ENCODE results near the gene NFE2L1. TPM values are rescaled to one million over a fixed set of nuclear protein-coding genes. Genes with fewer than 3 reads are reported as not detected.

Gene NFE2L1
- total RNA-seq, 2 donors from 2014 or later, result 87.8 to 244 TPM

GRCh38 chr17:48038687-48039086 is 9.5 kb upstream of the NFE2L1 start:
- H3K36me3 ChIP-seq, result no peaks in the 10 kb centered on the region
- no peak for DNase-seq (ENCODE audit: low spot score)
- intact Hi-C loops (cut with DNase I), result no loop called here
- H3K27me3 ChIP-seq (replicated peaks; ENCODE audit: insufficient read depth), result no peaks in the 10 kb centered on the region
- H3K4me1 ChIP-seq (replicated peaks), result no peaks in the 10 kb centered on the region
- TF ChIP-seq POLR2A (IDR thresholded peaks at IDR 0.05) (no peak), CTCF (IDR thresholded peaks at IDR 0.05) (no peak), POLR2AphosphoS5 (IDR thresholded peaks at IDR 0.05) (no peak)
- H3K9me3 ChIP-seq, result no peaks in the 10 kb centered on the region
- WGBS, result 83% methylated on average over 2 of the region's 2 CpGs
- H3K27ac ChIP-seq, result no peak overlapping the region
- H3K4me3 ChIP-seq, result no peak overlapping the region

GRCh38 chr17:48043176-48043575 is 5.0 kb upstream of the NFE2L1 start:
- no peak overlapping the region for H3K27ac ChIP-seq
- no peaks in the 10 kb centered on the region for H3K9me3 ChIP-seq
- 89% methylated on average over 2 of the region's 2 CpGs for WGBS
- DNase-seq (ENCODE audit: low spot score), result no peak
- TF ChIP-seq POLR2A (IDR thresholded peaks at IDR 0.05) (no peak), CTCF (IDR thresholded peaks at IDR 0.05) (no peak), POLR2AphosphoS5 (IDR thresholded peaks at IDR 0.05) (no peak)
- peaks cover 9% of the 10 kb centered on the region for H3K4me1 ChIP-seq (replicated peaks)
- intact Hi-C loops (cut with DNase I), result no loop called here
- no peak overlapping the region for H3K4me3 ChIP-seq
- H3K36me3 ChIP-seq, result no peaks in the 10 kb centered on the region
- no peaks in the 10 kb centered on the region for H3K27me3 ChIP-seq (replicated peaks; ENCODE audit: insufficient read depth)

- H3K4me3 ChIP-seq, result no peak overlapping the region
- no peak for TF ChIP-seq POLR2A (IDR thresholded peaks at IDR 0.05)
- TF ChIP-seq CTCF (IDR thresholded peaks at IDR 0.05), result no peak
- TF ChIP-seq POLR2AphosphoS5 (IDR thresholded peaks at IDR 0.05), result no peak
- no peak for DNase-seq (ENCODE audit: low spot score)
- no peaks in the 10 kb centered on the region for H3K36me3 ChIP-seq
- intact Hi-C loops (cut with DNase I), result no loop called here
- H3K27me3 ChIP-seq (replicated peaks; ENCODE audit: insufficient read depth), result no peaks in the 10 kb centered on the region
- WGBS, result 91% methylated on average over 4 of the region's 4 CpGs
- peaks cover 13% of the 10 kb centered on the region for H3K4me1 ChIP-seq (replicated peaks)
- no peaks in the 10 kb centered on the region for H3K9me3 ChIP-seq
- no peak overlapping the region for H3K27ac ChIP-seq
Observed at GRCh38 chr17:48044851-48045250, 3.3 kb upstream of the NFE2L1 start.

- peak; percentile 65 for DNase-seq (ENCODE audit: low spot score)
- Histone ChIP-seq H3K36me3 (no peaks in the 10 kb centered on the region), H3K27ac (peak overlapping the region in 1 of 2 donors; percentile 98), H3K4me3 (no peak overlapping the region), H3K27me3 (replicated peaks; ENCODE audit: insufficient read depth) (no peaks in the 10 kb centered on the region), H3K9me3 (no peaks in the 10 kb centered on the region), H3K4me1 (replicated peaks) (peaks cover 19% of the 10 kb centered on the region)
- WGBS, result 27% methylated on average over 7 of the region's 8 CpGs
- intact Hi-C loops (cut with DNase I), result no loop called here
- peak; percentile 76 for TF ChIP-seq POLR2AphosphoS5 (IDR thresholded peaks at IDR 0.05)
- TF ChIP-seq CTCF (IDR thresholded peaks at IDR 0.05), result no peak
- TF ChIP-seq POLR2A (IDR thresholded peaks at IDR 0.05), result peak; percentile 46
Observed at GRCh38 chr17:48045316-48046001, 2.7 kb upstream of the NFE2L1 start.

GRCh38 chr17:48046296-48046695 is 1.9 kb upstream of the NFE2L1 start:
- Histone ChIP-seq H3K4me1 (replicated peaks) (peaks cover 26% of the 10 kb centered on the region), H3K9me3 (no peaks in the 10 kb centered on the region), H3K27me3 (replicated peaks; ENCODE audit: insufficient read depth) (no peaks in the 10 kb centered on the region), H3K36me3 (no peaks in the 10 kb centered on the region), H3K4me3 (no peak overlapping the region), H3K27ac (peak overlapping the region in 1 of 2 donors; percentile 98)
- DNase-seq (ENCODE audit: low spot score), result no peak
- intact Hi-C loops (cut with DNase I), result no loop called here
- WGBS, result 80% methylated on average over 7 of the region's 7 CpGs
- TF ChIP-seq POLR2AphosphoS5 (IDR thresholded peaks at IDR 0.05), result no peak
- no peak for TF ChIP-seq POLR2A (IDR thresholded peaks at IDR 0.05)
- TF ChIP-seq CTCF (IDR thresholded peaks at IDR 0.05), result no peak

Data from prostate gland (tissue), 2 donors.